Neutrophil (primary cell): ENCODE data around the gene SCO2.

ENCODE experiments used
- H3K27ac ChIP-seq: fragments of 200-600 bp; sonication (generic); 2 replicates; pipeline ENCODE4 v1.5.1; 2016; ENCODE audit warnings: mild to moderate bottlenecking, moderate library complexity
- H3K27me3 ChIP-seq: fragments of 200-600 bp; sonication (generic); 2 replicates; pipeline ENCODE4 v1.6.0; 2016; ENCODE audit warnings: mild to moderate bottlenecking
- H3K36me3 ChIP-seq: fragments of 200-600 bp; sonication (generic); 2 replicates; pipeline ENCODE4 v1.5.1; 2017
- H3K4me1 ChIP-seq, 2 experiments: fragments of 200-600 bp in 1 of 2; sonication (generic) in 1 of 2; 1 replicate in 1 of 2; 2 replicates in 1 of 2; pipeline versions ENCODE4 v1.5.1 to v1.6.1; 2013 to 2016; ENCODE audit warnings: low read depth in 1 of 2, low read length in 1 of 2, mild to moderate bottlenecking in 1 of 2, moderate library complexity in 1 of 2; ENCODE audit not compliant: control insufficient read depth in 1 of 2, insufficient read depth in 1 of 2
- H3K4me3 ChIP-seq, 2 experiments: fragments of 200-600 bp in 1 of 2; sonication (generic) in 1 of 2; 1 replicate in 1 of 2; 2 replicates in 1 of 2; pipeline ENCODE4 v1.5.1; 2013 to 2016; ENCODE audit warnings: low read depth in 1 of 2, low read length in 1 of 2, mild to moderate bottlenecking in 1 of 2, moderate library complexity in 1 of 2
- H3K9me3 ChIP-seq: fragments of 200-600 bp; sonication (generic); 2 replicates; pipeline ENCODE4 v1.5.1; 2016
- TF ChIP-seq, protein P1 (sequence below): fragments of 200-600 bp; sonication (generic); IDR thresholded peaks from 2 replicates; pipeline ENCODE4 v1.5.1; 2016; ENCODE audit warnings: antibody characterized with exemption

SCO2 gene

DNA sequence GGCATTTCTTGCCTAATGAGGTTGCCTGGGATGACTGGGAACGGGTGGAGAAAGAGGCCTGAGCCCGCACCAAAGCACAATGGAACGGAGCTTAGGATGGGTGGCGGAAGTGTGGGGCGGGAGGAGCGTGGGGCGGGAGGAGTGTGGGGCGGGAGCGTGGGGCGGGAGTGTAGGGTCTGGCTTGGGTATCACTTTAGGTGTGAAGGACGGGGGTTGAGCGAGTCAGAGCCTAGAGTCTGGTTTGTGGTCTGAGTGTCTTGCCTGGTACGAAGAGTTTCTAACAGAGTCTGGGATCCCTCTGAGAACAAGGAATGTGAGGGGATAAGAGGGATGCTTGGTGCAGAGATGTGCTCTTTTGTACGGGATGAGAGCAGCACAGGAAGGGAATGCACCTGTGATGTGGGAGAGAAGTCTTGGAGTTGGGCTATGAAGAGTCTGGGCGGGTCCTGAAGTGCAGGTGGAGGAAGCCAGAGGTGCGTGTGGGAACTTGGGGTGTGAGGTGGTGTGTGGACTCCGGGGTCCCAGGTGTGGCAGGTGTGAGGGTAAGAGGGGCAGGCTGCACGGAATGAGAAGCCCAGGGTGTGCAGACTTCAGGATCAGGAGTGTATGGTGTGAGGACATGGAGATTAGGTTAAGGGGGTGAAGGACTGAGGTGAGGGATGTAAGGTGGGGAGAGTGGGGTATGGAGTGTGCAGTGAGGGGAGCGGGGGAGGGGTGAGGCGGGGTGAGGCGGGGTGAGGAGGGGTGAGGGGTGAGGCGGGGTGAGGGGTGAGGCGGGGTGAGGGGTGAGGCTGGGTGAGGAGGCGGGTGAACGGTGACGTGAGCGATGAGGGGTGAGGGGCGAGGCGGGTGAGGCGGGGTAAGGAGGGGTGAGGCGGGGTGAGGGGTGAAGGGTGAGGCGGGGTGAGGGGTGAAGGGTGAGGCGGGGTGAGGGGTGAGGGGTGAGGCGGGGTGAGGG, 36.3 kb upstream of the SCO2 start:
- Histone ChIP-seq H3K4me1 (peaks cover 11 to 15% of the 10 kb centered on the region in 2 experiments), H3K4me3 (no peak overlapping the region), H3K9me3 (no peaks in the 10 kb centered on the region), H3K27ac (peak overlapping the region; percentile 16), H3K27me3 (peaks cover 21% of the 10 kb centered on the region), H3K36me3 (no peaks in the 10 kb centered on the region)
- TF ChIP-seq, protein P1, sequence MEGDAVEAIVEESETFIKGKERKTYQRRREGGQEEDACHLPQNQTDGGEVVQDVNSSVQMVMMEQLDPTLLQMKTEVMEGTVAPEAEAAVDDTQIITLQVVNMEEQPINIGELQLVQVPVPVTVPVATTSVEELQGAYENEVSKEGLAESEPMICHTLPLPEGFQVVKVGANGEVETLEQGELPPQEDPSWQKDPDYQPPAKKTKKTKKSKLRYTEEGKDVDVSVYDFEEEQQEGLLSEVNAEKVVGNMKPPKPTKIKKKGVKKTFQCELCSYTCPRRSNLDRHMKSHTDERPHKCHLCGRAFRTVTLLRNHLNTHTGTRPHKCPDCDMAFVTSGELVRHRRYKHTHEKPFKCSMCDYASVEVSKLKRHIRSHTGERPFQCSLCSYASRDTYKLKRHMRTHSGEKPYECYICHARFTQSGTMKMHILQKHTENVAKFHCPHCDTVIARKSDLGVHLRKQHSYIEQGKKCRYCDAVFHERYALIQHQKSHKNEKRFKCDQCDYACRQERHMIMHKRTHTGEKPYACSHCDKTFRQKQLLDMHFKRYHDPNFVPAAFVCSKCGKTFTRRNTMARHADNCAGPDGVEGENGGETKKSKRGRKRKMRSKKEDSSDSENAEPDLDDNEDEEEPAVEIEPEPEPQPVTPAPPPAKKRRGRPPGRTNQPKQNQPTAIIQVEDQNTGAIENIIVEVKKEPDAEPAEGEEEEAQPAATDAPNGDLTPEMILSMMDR: no peak

DNA sequence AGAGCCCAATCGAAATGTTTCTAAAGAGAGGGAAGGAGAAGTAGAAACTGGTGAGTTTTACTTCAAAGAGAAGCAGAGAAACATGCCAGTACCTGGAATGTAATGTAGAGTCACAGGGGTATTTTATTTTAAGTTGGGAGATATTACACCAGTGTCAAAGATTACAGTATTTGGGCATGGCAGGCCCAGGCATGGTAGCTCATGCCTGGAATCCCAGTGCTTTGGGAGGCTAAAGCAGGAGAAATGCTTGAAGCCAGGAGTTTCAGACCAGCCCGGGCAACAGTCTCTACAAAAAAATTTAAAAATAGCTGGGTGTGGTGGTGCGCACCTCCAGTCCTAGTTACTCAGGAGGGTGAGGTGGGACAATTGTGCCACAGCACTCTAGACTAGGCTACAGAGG, 34.6 kb upstream of the SCO2 start:
- no peak overlapping the region for H3K27ac ChIP-seq
- no peak overlapping the region for H3K4me3 ChIP-seq
- H3K9me3 ChIP-seq: no peaks in the 10 kb centered on the region
- peaks cover 16% of the 10 kb centered on the region for H3K27me3 ChIP-seq
- TF ChIP-seq, protein P1: no peak
- peaks cover 11 to 15% of the 10 kb centered on the region in 2 experiments for H3K4me1 ChIP-seq
- no peaks in the 10 kb centered on the region for H3K36me3 ChIP-seq

DNA sequence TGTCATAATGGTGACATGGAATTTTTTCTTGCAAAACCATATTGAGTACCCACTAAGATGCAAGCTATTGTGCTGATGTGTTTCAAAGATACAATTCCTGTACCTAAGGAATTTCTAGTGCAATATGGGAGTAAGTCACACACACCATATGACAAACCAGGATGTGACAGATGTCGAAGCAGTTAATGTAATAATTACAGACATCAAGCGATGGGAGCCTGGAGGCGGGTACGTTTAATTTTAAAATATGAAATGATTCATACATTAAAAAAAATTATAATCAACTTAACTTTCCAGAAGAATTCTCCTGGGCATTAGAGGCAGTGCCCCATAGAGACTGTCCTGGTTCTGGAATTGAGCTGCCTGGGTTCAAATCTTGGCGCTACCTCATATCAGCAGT, 31.3 kb upstream of the SCO2 start:
- Histone ChIP-seq H3K4me1 (no peaks in the 10 kb centered on the region), H3K36me3 (no peaks in the 10 kb centered on the region), H3K27me3 (no peaks in the 10 kb centered on the region), H3K4me3 (no peak overlapping the region), H3K9me3 (no peaks in the 10 kb centered on the region), H3K27ac (no peak overlapping the region)
- TF ChIP-seq, protein P1: no peak

DNA sequence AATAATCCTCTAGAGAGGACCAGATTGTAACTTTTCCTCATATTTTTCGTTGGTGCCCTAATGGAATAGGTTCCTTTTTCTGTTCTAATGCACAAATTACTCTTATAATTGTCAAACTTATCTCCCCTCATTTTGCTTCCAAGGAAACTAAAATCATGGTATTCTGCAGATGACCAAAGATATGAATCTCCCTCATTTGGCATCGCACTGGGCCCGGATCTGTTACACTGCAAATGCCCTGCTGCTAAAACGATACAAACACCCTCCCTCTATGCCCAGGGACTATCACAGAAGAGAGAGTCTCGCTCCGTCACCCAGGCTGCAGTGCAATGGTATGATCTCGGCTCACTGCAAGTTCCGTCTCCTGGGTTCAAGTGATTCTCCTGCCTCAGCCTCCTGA, 27.9 kb upstream of the SCO2 start:
- TF ChIP-seq, protein P1: no peak
- Histone ChIP-seq H3K27ac (no peak overlapping the region), H3K9me3 (no peaks in the 10 kb centered on the region), H3K4me1 (peaks cover 7 to 10% of the 10 kb centered on the region in 2 experiments), H3K4me3 (no peak overlapping the region), H3K27me3 (peaks cover 21% of the 10 kb centered on the region), H3K36me3 (no peaks in the 10 kb centered on the region)

DNA sequence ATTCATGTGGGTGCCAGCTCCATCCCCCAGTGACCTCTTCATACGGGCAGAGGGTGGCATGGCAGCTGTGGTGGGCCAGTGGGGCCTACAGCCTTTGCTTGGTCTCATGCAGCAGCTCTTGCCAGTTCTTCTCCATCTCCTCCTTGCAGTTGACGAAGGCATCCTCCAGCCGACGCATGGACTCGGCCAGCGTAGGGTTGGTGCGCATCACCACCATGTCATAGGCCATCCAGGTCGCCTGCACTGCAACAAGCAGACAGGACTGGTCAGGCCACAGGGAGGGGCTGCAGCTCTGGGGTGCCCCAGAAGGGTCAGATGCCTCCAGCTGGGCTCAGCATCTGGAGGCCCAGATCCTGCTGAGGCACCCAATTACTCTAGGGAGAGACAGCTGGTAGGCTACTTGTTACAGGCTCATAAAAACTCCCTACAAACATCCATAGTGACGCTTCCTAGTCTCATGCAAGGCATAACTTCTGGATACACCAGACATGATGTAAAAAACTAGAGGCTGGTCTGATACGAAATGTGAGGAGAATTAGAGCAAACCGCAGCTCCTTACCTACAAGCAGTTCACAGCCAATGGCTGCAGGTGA, 25.9 kb upstream of the SCO2 start:
- peaks cover 11 to 15% of the 10 kb centered on the region in 2 experiments for H3K4me1 ChIP-seq
- H3K27me3 ChIP-seq: peaks cover 42% of the 10 kb centered on the region
- no peak overlapping the region for H3K27ac ChIP-seq
- TF ChIP-seq, protein P1: no peak
- H3K9me3 ChIP-seq: no peaks in the 10 kb centered on the region
- H3K4me3 ChIP-seq: no peak overlapping the region
- H3K36me3 ChIP-seq: no peaks in the 10 kb centered on the region
